HepG2 (cell line): ENCODE data around the gene MLXIPL. TPM values are rescaled to one million over a fixed set of nuclear protein-coding genes. Genes with fewer than 3 reads are reported as not detected.

ENCODE experiments used
- AKAP8 ChIP-seq: sonication (generic); formaldehyde crosslinking; IDR thresholded peaks from 2 replicates; pipeline ENCODE4 v1.5.1; 2020; ENCODE audit warnings: mild to moderate bottlenecking, missing genetic modification reagents
- ARNT2 ChIP-seq: sonication (generic); formaldehyde crosslinking; IDR thresholded peaks from 2 replicates; pipeline ENCODE4 v1.8.0; 2022; ENCODE audit warnings: mild to moderate bottlenecking, low read depth, missing genetic modification reagents, moderate library complexity
- HDAC1 ChIP-seq: sonication (generic); formaldehyde crosslinking; IDR thresholded peaks from 2 replicates; pipeline ENCODE4 v1.5.1; 2020; ENCODE audit warnings: mild to moderate bottlenecking, missing genetic modification reagents
- HNRNPH1 ChIP-seq: fragments of 200-400 bp; formaldehyde crosslinking; optimal IDR thresholded peaks from 2 replicates; pipeline ENCODE3; 2017; ENCODE audit warnings: mild to moderate bottlenecking, low read depth, low read length
- KAT2B ChIP-seq: fragments of 150-350 bp; IDR thresholded peaks from 2 replicates; pipeline ENCODE4 v1.6.1; 2014; ENCODE audit warnings: low read depth, low read length, borderline replicate concordance
- MEIS1 ChIP-seq: sonication (generic); formaldehyde crosslinking; IDR thresholded peaks from 2 replicates; pipeline ENCODE4 v1.9.0; 2021; ENCODE audit warnings: mild to moderate bottlenecking, missing genetic modification reagents, moderate library complexity, borderline replicate concordance
- NR1H2 ChIP-seq: sonication (generic); formaldehyde crosslinking; IDR thresholded peaks from 2 replicates; pipeline ENCODE4 v1.8.1; 2022; ENCODE audit warnings: low read depth, missing genetic modification reagents, borderline replicate concordance
- NRL ChIP-seq: sonication (generic); formaldehyde crosslinking; IDR thresholded peaks from 2 replicates; pipeline ENCODE4 v1.5.0; 2020; ENCODE audit warnings: missing genetic modification reagents, mild to moderate bottlenecking, moderate library complexity, borderline replicate concordance
- PCBP1 ChIP-seq: fragments of 200-400 bp; formaldehyde crosslinking; IDR thresholded peaks from 2 replicates; pipeline ENCODE4 v1.6.1; 2017; ENCODE audit warnings: mild to moderate bottlenecking, low read depth, low read length, borderline replicate concordance
- RARG ChIP-seq: sonication (generic); formaldehyde crosslinking; IDR thresholded peaks from 2 replicates; pipeline ENCODE4 v1.4.0; 2020; ENCODE audit warnings: low read depth, mild to moderate bottlenecking, missing genetic modification reagents
- SCMH1 ChIP-seq: sonication (generic); formaldehyde crosslinking; IDR thresholded peaks from 2 replicates; pipeline ENCODE4 v1.9.0; 2021; ENCODE audit warnings: missing genetic modification reagents, mild to moderate bottlenecking, borderline replicate concordance
- SKI ChIP-seq: fragments of 450-650 bp; IDR thresholded peaks from one replicate; pipeline ENCODE4 v1.6.1; 2018; ENCODE audit warnings: mild to moderate bottlenecking; ENCODE audit not compliant: partially characterized antibody
- SMARCE1 ChIP-seq: fragments of 450-650 bp; IDR thresholded peaks from 2 replicates; pipeline ENCODE4 v1.6.1; 2017; ENCODE audit warnings: borderline replicate concordance
- YEATS4 ChIP-seq: sonication (generic); formaldehyde crosslinking; IDR thresholded peaks from 2 replicates; pipeline ENCODE4 v1.4.0; 2020; ENCODE audit warnings: missing genetic modification reagents, borderline replicate concordance
- ZIK1 ChIP-seq: sonication (generic); formaldehyde crosslinking; IDR thresholded peaks from 2 replicates; pipeline ENCODE4 v1.5.0; 2020; ENCODE audit warnings: mild to moderate bottlenecking, low read depth, missing genetic modification reagents, borderline replicate concordance
- ZNF33A ChIP-seq: sonication (generic); formaldehyde crosslinking; IDR thresholded peaks from 2 replicates; pipeline ENCODE4 v1.5.1; 2020; ENCODE audit warnings: missing genetic modification reagents, mild to moderate bottlenecking, moderate library complexity, borderline replicate concordance
- ZNF34 ChIP-seq: sonication (generic); formaldehyde crosslinking; IDR thresholded peaks from 2 replicates; pipeline ENCODE4 v1.4.0; 2020; ENCODE audit warnings: mild to moderate bottlenecking, missing genetic modification reagents, borderline replicate concordance
- ZNF451 ChIP-seq: sonication (generic); formaldehyde crosslinking; IDR thresholded peaks from 2 replicates; pipeline ENCODE4 v1.5.0; 2020; ENCODE audit warnings: mild to moderate bottlenecking, missing genetic modification reagents
- ZNF546 ChIP-seq: sonication (generic); formaldehyde crosslinking; conservative IDR thresholded peaks from 2 replicates; pipeline ENCODE4 v1.8.1; 2023; ENCODE audit warnings: mild to moderate bottlenecking, missing genetic modification reagents
- ZNF577 ChIP-seq: sonication (generic); formaldehyde crosslinking; IDR thresholded peaks from 2 replicates; pipeline ENCODE4 v1.4.0; 2020; ENCODE audit warnings: mild to moderate bottlenecking, low read depth, missing genetic modification reagents, borderline replicate concordance
- ZNF7 ChIP-seq: IDR thresholded peaks from 2 replicates; pipeline ENCODE4 v1.6.1; 2016; ENCODE audit warnings: missing biosample characterization, missing genetic modification reagents
- polyA plus RNA-seq, 8 experiments: library from polyadenylated mRNA; depleted of rRNA in 3 of 8; stranded (reverse) in 7 of 8; unstranded in 1 of 8; fragments of >200 nt; fragmentation: Illumina TruSeq in 4 of 8; extraction: Trizol in 4 of 8; gene quantifications; 2 replicates each; pipeline versions ENCODE4 v1.2.1 to v1.2.3, GENCODE V29; 2011 to 2016; ENCODE audit warnings: low read depth in 4 of 8, missing spikeins in 1 of 8, mixed read lengths in 1 of 8; ENCODE audit not compliant: insufficient read depth in 1 of 8
- total RNA-seq, 5 experiments: library from RNA; depleted of rRNA; stranded (reverse); fragments of >200 nt; fragmentation: Illumina TruSeq; extraction: Trizol; gene quantifications; 2 replicates each; pipeline ENCODE4 v1.2.3, GENCODE V29; 2016; ENCODE audit warnings: low read depth in 1 of 5
- TF ChIP-seq, protein P1 (sequence below), 2 experiments: sonication (generic) in 1 of 2; formaldehyde crosslinking in 1 of 2; IDR thresholded peaks; 2 replicates each; pipeline versions ENCODE4 v1.4.0 to v1.6.1; 2018 to 2020; ENCODE audit warnings: missing genetic modification reagents in 2 of 2, borderline replicate concordance in 1 of 2, low read depth in 1 of 2, mild to moderate bottlenecking in 1 of 2, missing biosample characterization in 1 of 2
- TF ChIP-seq, protein P2 (sequence below): sonication (generic); formaldehyde crosslinking; IDR thresholded peaks from 2 replicates; pipeline ENCODE4 v1.8.1; 2023; ENCODE audit warnings: mild to moderate bottlenecking, missing genetic modification reagents
- TF ChIP-seq, protein P3 (sequence below): IDR thresholded peaks from 2 replicates; pipeline ENCODE4 v1.6.1; 2016; ENCODE audit warnings: low read depth, control low read depth

Gene MLXIPL
- total and polyA plus RNA-seq, 2 of the 13 experiments (the other 11 are each of a cell fraction or from before 2014, with no cell fraction given) = 51.6 to 60.1 TPM

DNA sequence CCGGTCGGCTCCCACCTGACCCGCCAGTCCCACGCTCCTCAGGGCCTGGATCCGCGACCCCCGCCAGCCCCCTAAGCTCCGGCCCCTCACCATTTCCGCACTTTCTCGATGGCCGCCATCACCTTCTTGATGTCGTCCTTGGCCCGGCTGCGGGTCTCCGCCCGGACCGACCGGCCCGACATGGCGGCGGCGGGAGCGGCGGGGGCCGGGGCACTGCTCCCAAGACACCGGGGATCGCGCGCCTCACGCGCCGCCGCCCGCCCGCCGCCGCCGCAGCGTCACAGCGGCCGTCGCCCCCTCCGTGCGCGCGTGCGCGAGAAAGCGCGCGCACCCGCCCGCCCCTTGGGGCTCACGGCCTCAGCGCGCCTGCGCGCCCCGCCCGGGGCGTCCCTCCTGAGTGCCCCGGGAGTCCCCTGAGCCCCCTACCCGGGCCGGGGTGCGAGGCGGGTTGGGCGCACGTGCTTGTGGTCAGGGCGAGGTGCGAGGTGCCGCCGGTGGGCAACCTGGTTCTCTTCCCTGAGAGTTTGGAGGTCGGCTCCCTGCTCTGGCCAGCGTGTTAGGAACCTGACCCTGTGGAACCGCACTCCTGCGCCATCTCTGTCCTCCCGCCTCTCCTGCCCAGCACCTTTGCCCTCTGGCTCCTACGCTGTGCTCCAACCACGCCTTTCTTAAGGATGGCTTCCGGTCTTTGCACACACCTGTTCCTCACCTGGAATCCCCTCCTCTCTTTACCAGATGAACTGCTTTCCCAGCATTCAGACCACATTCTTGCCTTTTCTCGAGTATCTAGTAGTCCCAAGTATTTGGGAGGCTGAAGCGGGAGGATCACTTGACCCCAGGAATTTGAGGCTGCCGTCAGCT is 66.7 kb downstream of the MLXIPL start, which contains the start of gene BCL7B (continued):
- TF ChIP-seq ARNT2 (peak; percentile 97), HNRNPH1 (no peak), SKI (no peak), ZNF546 (CRISPR knock-in tag) (peak; percentile 95), ZNF577 (CRISPR knock-in tag) (peak; percentile 84; the same call in 1 of the 2 replicates), ZIK1 (CRISPR knock-in tag) (peak; percentile 99), SMARCE1 (no peak), PCBP1 (no peak), ZNF7 (CRISPR knock-in tag) (no peak), NRL (CRISPR knock-in tag) (peak; percentile 98), RARG (no peak), ZNF34 (CRISPR knock-in tag) (no peak), YEATS4 (CRISPR knock-in tag) (peak; percentile 64; the same call in 1 of the 2 replicates), HDAC1 (peak; percentile 77), SCMH1 (CRISPR knock-in tag) (no peak), NR1H2 (CRISPR knock-in tag) (0 out of 2 replicates have a peak, but pooled peaks have one; percentile 71), AKAP8 (CRISPR knock-in tag) (no peak), KAT2B (no peak), ZNF451 (CRISPR knock-in tag) (peak; percentile 93), MEIS1 (CRISPR knock-in tag) (0 out of 2 replicates have a peak, but pooled peaks have one; percentile 42), ZNF33A (CRISPR knock-in tag) (no peak)
- TF ChIP-seq, protein P1, sequence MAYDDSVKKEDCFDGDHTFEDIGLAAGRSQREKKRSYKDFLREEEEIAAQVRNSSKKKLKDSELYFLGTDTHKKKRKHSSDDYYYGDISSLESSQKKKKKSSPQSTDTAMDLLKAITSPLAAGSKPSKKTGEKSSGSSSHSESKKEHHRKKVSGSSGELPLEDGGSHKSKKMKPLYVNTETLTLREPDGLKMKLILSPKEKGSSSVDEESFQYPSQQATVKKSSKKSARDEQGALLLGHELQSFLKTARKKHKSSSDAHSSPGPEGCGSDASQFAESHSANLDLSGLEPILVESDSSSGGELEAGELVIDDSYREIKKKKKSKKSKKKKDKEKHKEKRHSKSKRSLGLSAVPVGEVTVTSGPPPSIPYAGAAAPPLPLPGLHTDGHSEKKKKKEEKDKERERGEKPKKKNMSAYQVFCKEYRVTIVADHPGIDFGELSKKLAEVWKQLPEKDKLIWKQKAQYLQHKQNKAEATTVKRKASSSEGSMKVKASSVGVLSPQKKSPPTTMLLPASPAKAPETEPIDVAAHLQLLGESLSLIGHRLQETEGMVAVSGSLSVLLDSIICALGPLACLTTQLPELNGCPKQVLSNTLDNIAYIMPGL (CRISPR knock-in tag; IDR thresholded peaks at IDR 0.05; ENCODE audit: borderline replicate concordance in 1 of 2, low read depth in 1 of 2) = peak in 1 of 2 experiments; percentile 62; a peak in 3 of 4 replicates
- TF ChIP-seq, protein P2, sequence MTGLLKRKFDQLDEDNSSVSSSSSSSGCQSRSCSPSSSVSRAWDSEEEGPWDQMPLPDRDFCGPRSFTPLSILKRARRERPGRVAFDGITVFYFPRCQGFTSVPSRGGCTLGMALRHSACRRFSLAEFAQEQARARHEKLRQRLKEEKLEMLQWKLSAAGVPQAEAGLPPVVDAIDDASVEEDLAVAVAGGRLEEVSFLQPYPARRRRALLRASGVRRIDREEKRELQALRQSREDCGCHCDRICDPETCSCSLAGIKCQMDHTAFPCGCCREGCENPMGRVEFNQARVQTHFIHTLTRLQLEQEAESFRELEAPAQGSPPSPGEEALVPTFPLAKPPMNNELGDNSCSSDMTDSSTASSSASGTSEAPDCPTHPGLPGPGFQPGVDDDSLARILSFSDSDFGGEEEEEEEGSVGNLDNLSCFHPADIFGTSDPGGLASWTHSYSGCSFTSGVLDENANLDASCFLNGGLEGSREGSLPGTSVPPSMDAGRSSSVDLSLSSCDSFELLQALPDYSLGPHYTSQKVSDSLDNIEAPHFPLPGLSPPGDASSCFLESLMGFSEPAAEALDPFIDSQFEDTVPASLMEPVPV (CRISPR knock-in tag) = no peak; the same call in 1 of the 2 replicates
- TF ChIP-seq, protein P3, sequence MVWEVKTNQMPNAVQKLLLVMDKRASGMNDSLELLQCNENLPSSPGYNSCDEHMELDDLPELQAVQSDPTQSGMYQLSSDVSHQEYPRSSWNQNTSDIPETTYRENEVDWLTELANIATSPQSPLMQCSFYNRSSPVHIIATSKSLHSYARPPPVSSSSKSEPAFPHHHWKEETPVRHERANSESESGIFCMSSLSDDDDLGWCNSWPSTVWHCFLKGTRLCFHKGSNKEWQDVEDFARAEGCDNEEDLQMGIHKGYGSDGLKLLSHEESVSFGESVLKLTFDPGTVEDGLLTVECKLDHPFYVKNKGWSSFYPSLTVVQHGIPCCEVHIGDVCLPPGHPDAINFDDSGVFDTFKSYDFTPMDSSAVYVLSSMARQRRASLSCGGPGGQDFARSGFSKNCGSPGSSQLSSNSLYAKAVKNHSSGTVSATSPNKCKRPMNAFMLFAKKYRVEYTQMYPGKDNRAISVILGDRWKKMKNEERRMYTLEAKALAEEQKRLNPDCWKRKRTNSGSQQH (CRISPR knock-in tag) = peak; percentile 28; the same call in 1 of the 2 replicates
